Activated CD4-positive, alpha-beta memory T cell treated with anti-CD3 and anti-CD28 coated beads, Interleukin-2, amount 10 ng/mL, durations not matched to agents 7 days and 5 days (primary cell): Measurements from ENCODE around the gene ATP6V0A1. TPM values are rescaled to one million over a fixed set of nuclear protein-coding genes. Genes with fewer than 3 reads are reported as not detected.
"Not testable (repeated sequence)": the region's sequence is repeated elsewhere in the genome, so short reads cannot be mapped to it uniquely, and the experiment has no call there.

Experiments
- CTCF ChIA-PET: fragments of 350-600 bp; sonication (Branson Sonifier 250); formaldehyde crosslinking; loops from one replicate; lab custom pipeline; 2021; ENCODE audit warnings: antibody characterized with exemption, inconsistent platforms; lab: Charles Lee
- POLR2A ChIA-PET: fragments of 350-600 bp; sonication (Branson Sonifier 250); formaldehyde crosslinking; loops from one replicate; lab custom pipeline; 2021; ENCODE audit warnings: antibody characterized with exemption; lab: Charles Lee
- DNase-seq: peaks from one replicate; pipeline ENCODE4 v3.0.0-alpha.2; 2020
- H3K27ac Mint-ChIP-seq: one replicate; pipeline ENCODE4 v1.8.0; 2021; ENCODE audit warnings: mild to moderate bottlenecking, mixed read lengths
- H3K27me3 Mint-ChIP-seq: one replicate; pipeline ENCODE4 v1.8.0; 2021; ENCODE audit warnings: mixed read lengths
- H3K36me3 Mint-ChIP-seq: one replicate; pipeline ENCODE4 v1.8.0; 2021; ENCODE audit warnings: low read depth, mixed read lengths
- H3K4me1 Mint-ChIP-seq: one replicate; pipeline ENCODE4 v1.8.0; 2021; ENCODE audit warnings: mixed read lengths
- H3K4me3 Mint-ChIP-seq: one replicate; pipeline ENCODE4 v1.8.0; 2021; ENCODE audit warnings: mild to moderate bottlenecking, mixed read lengths
- H3K9me3 Mint-ChIP-seq: one replicate; pipeline ENCODE4 v1.8.0; 2021; ENCODE audit warnings: mixed read lengths
- total RNA-seq, 2 experiments: library from RNA; stranded (reverse); gene quantifications; one replicate each; pipeline ENCODE4 v1.2.3, GENCODE V29; 2021

ATP6V0A1 gene
- total RNA-seq, 2 experiments from 2014 or later: 5.8 to 8.6 TPM

GRCh38 chr17:42467889-42468288 lies 9.2 kb downstream of the ATP6V0A1 start:
- Mint-ChIP-seq H3K9me3 (no peaks in the 10 kb centered on the region), H3K4me3 (no peak overlapping the region), H3K4me1 (no peaks in the 10 kb centered on the region), H3K36me3 (peaks cover 3% of the 10 kb centered on the region), H3K27ac (no peak overlapping the region), H3K27me3 (peaks cover 4% of the 10 kb centered on the region)
- DNase-seq: no peak
- CTCF ChIA-PET: interaction anchor here (1.5 to 1.6 kb wide), 2 partner anchors 8 to 39 kb away, joined by 4 read pairs; no protein-coding TSS in a partner anchor
- POLR2A ChIA-PET: no interaction called here

- CTCF ChIA-PET: interaction anchor here (0.8 kb wide), 1 partner anchor 161 kb away, joined by 3 read pairs; no protein-coding TSS in a partner anchor
- POLR2A ChIA-PET: no interaction called here
- Mint-ChIP-seq H3K36me3 (peaks cover 3% of the 10 kb centered on the region), H3K9me3 (no peaks in the 10 kb centered on the region), H3K4me3 (no peak overlapping the region), H3K27ac (no peak overlapping the region), H3K4me1 (no peaks in the 10 kb centered on the region), H3K27me3 (peaks cover 4% of the 10 kb centered on the region)
- DNase-seq: no peak
Observed at GRCh38 chr17:42472709-42473521, 14.2 kb downstream of the ATP6V0A1 start.

- Mint-ChIP-seq H3K9me3 (no peaks in the 10 kb centered on the region), H3K4me3 (no peak overlapping the region), H3K36me3 (peaks cover 3% of the 10 kb centered on the region), H3K27me3 (peaks cover 8% of the 10 kb centered on the region), H3K27ac (no peak overlapping the region), H3K4me1 (no peaks in the 10 kb centered on the region)
- POLR2A ChIA-PET: no interaction called here
- CTCF ChIA-PET: no interaction called here
- no peak for DNase-seq
Observed at GRCh38 chr17:42474276-42474675, 15.6 kb downstream of the ATP6V0A1 start.

GRCh38 chr17:42475121-42475520 lies 16.4 kb downstream of the ATP6V0A1 start:
- no peak overlapping the region for H3K4me3 Mint-ChIP-seq
- H3K27me3 Mint-ChIP-seq: peaks cover 11% of the 10 kb centered on the region
- H3K9me3 Mint-ChIP-seq: no peaks in the 10 kb centered on the region
- H3K4me1 Mint-ChIP-seq: no peaks in the 10 kb centered on the region
- H3K27ac Mint-ChIP-seq: no peak overlapping the region
- peaks cover 3% of the 10 kb centered on the region for H3K36me3 Mint-ChIP-seq
- DNase-seq: no peak
- ChIA-PET CTCF (no interaction called here), POLR2A (no interaction called here)

- ChIA-PET CTCF (no interaction called here), POLR2A (no interaction called here)
- no peak overlapping the region for H3K27ac Mint-ChIP-seq
- peaks cover 13% of the 10 kb centered on the region for H3K27me3 Mint-ChIP-seq
- H3K36me3 Mint-ChIP-seq: peaks cover 3% of the 10 kb centered on the region
- no peak overlapping the region for H3K4me3 Mint-ChIP-seq
- no peak for DNase-seq
- no peaks in the 10 kb centered on the region for H3K9me3 Mint-ChIP-seq
- no peaks in the 10 kb centered on the region for H3K4me1 Mint-ChIP-seq
Observed at GRCh38 chr17:42475835-42476234, 17.2 kb downstream of the ATP6V0A1 start.

GRCh38 chr17:42476411-42476810 lies 17.7 kb downstream of the ATP6V0A1 start:
- H3K4me1 Mint-ChIP-seq: no peaks in the 10 kb centered on the region
- ChIA-PET CTCF (interaction anchor here (0.5 to 0.9 kb wide), 2 partner anchors 19 to 35 kb away, joined by 3 read pairs; no protein-coding TSS in a partner anchor), POLR2A (no interaction called here)
- no peak overlapping the region for H3K4me3 Mint-ChIP-seq
- H3K9me3 Mint-ChIP-seq: no peaks in the 10 kb centered on the region
- peaks cover 3% of the 10 kb centered on the region for H3K36me3 Mint-ChIP-seq
- no peak for DNase-seq
- peaks cover 13% of the 10 kb centered on the region for H3K27me3 Mint-ChIP-seq
- H3K27ac Mint-ChIP-seq: no peak overlapping the region

- no peak overlapping the region for H3K4me3 Mint-ChIP-seq
- no peaks in the 10 kb centered on the region for H3K4me1 Mint-ChIP-seq
- no peaks in the 10 kb centered on the region for H3K9me3 Mint-ChIP-seq
- ChIA-PET CTCF (interaction anchor here (0.9 kb wide), 1 partner anchor 35 kb away, joined by 3 read pairs; no protein-coding TSS in a partner anchor), POLR2A (no interaction called here)
- no peak for DNase-seq
- peaks cover 13% of the 10 kb centered on the region for H3K27me3 Mint-ChIP-seq
- peaks cover 3% of the 10 kb centered on the region for H3K36me3 Mint-ChIP-seq
- no peak overlapping the region for H3K27ac Mint-ChIP-seq
Observed at GRCh38 chr17:42477173-42477572, 18.5 kb downstream of the ATP6V0A1 start.

- DNase-seq, H3K9me3 Mint-ChIP-seq, H3K27ac Mint-ChIP-seq, H3K36me3 Mint-ChIP-seq, POLR2A ChIA-PET, H3K4me1 Mint-ChIP-seq, H3K4me3 Mint-ChIP-seq, CTCF ChIA-PET: not testable (repeated sequence)
- H3K27me3 Mint-ChIP-seq: peaks cover 13% of the 10 kb centered on the region
Observed at GRCh38 chr17:42477824-42478223, 19.1 kb downstream of the ATP6V0A1 start.

GRCh38 chr17:42484304-42484703 lies 25.6 kb downstream of the ATP6V0A1 start:
- peak; percentile 81 for DNase-seq
- Mint-ChIP-seq H3K4me3 (peak overlapping the region; percentile 15), H3K27me3 (peaks cover 19% of the 10 kb centered on the region), H3K27ac (peak overlapping the region; percentile 61), H3K9me3 (no peaks in the 10 kb centered on the region), H3K4me1 (peaks cover 27% of the 10 kb centered on the region), H3K36me3 (peaks cover 4% of the 10 kb centered on the region)
- POLR2A ChIA-PET: interaction anchor here (0.8 to 1.8 kb wide), 5 partner anchors 10 to 144 kb away, joined by 3 to 8 read pairs (median 3); partner anchors contain the start of gene CAVIN1
- CTCF ChIA-PET: interaction anchor here (1.3 to 1.7 kb wide), 3 partner anchors 24 to 78 kb away, joined by 3 to 6 read pairs (median 3); no protein-coding TSS in a partner anchor

GRCh38 chr17:42485680-42486079 lies 27.0 kb downstream of the ATP6V0A1 start:
- Mint-ChIP-seq H3K27me3 (peaks cover 20% of the 10 kb centered on the region), H3K9me3 (no peaks in the 10 kb centered on the region), H3K4me1 (peaks cover 27% of the 10 kb centered on the region), H3K4me3 (no peak overlapping the region), H3K36me3 (peaks cover 9% of the 10 kb centered on the region), H3K27ac (no peak overlapping the region)
- no peak for DNase-seq
- POLR2A ChIA-PET: no interaction called here
- CTCF ChIA-PET: interaction anchor here (1.0 to 1.4 kb wide), 3 partner anchors 29 to 79 kb away, joined by 3 read pairs; no protein-coding TSS in a partner anchor

GRCh38 chr17:42488032-42488431 lies 29.4 kb downstream of the ATP6V0A1 start:
- Mint-ChIP-seq H3K9me3 (no peaks in the 10 kb centered on the region), H3K36me3 (peaks cover 9% of the 10 kb centered on the region), H3K27me3 (peaks cover 18% of the 10 kb centered on the region), H3K4me3 (no peak overlapping the region), H3K4me1 (peaks cover 27% of the 10 kb centered on the region), H3K27ac (no peak overlapping the region)
- DNase-seq: no peak
- ChIA-PET POLR2A (interaction anchor here (1.3 kb wide), 1 partner anchor 53 kb away, joined by 3 read pairs; no protein-coding TSS in a partner anchor), CTCF (interaction anchor here (0.8 kb wide), 1 partner anchor 42 kb away, joined by 3 read pairs; no protein-coding TSS in a partner anchor)

- ChIA-PET POLR2A (interaction anchor here (1.5 kb wide), 1 partner anchor 72 kb away, joined by 3 read pairs; no protein-coding TSS in a partner anchor), CTCF (interaction anchor here (0.6 to 1.2 kb wide), 4 partner anchors 12 to 105 kb away, joined by 3 to 5 read pairs (median 3); partner anchors contain the start of gene STAT3)
- no peak overlapping the region for H3K27ac Mint-ChIP-seq
- H3K9me3 Mint-ChIP-seq: no peaks in the 10 kb centered on the region
- H3K36me3 Mint-ChIP-seq: peaks cover 6% of the 10 kb centered on the region
- H3K4me1 Mint-ChIP-seq: peaks cover 12% of the 10 kb centered on the region
- peaks cover 14% of the 10 kb centered on the region for H3K27me3 Mint-ChIP-seq
- DNase-seq: no peak
- H3K4me3 Mint-ChIP-seq: no peak overlapping the region
Observed at GRCh38 chr17:42493319-42493718, 34.6 kb downstream of the ATP6V0A1 start.

GRCh38 chr17:42494673-42495072 lies 36.0 kb downstream of the ATP6V0A1 start:
- ChIA-PET POLR2A (interaction anchor here (1.0 kb wide), 1 partner anchor 10 kb away, joined by 3 read pairs; no protein-coding TSS in a partner anchor), CTCF (interaction anchor here (0.7 to 1.1 kb wide), 2 partner anchors 32 to 71 kb away, joined by 3 read pairs; partner anchors contain the start of gene CAVIN1)
- H3K4me1 Mint-ChIP-seq: peaks cover 11% of the 10 kb centered on the region
- H3K27ac Mint-ChIP-seq: no peak overlapping the region
- H3K36me3 Mint-ChIP-seq: peaks cover 1% of the 10 kb centered on the region
- peaks cover 9% of the 10 kb centered on the region for H3K27me3 Mint-ChIP-seq
- DNase-seq: no peak
- no peak overlapping the region for H3K4me3 Mint-ChIP-seq
- no peaks in the 10 kb centered on the region for H3K9me3 Mint-ChIP-seq
